Peyer's patch (tissue), 4 donors: ENCODE measurements around the gene TRPM6.

Experiments used
- POLR2A ChIP-seq, 2 donors: fragments of 450-650 bp; IDR thresholded peaks; one replicate each; pipeline ENCODE4 v1.5.1; 2017; ENCODE audit warnings: antibody characterized with exemption in 2 of 2, mild to moderate bottlenecking in 2 of 2, moderate library complexity in 2 of 2
- TF ChIP-seq, protein P1 (sequence below), 6 experiments: fragments of 450-650 bp in 4 of 6; fragments of 200-600 bp in 2 of 6; sonication (generic) in 1 of 6; IDR thresholded peaks; one replicate each; pipeline ENCODE4 v1.5.1; 2017 to 2019; ENCODE audit warnings: antibody characterized with exemption in 6 of 6, mild to moderate bottlenecking in 3 of 6, moderate library complexity in 1 of 6

DNA sequence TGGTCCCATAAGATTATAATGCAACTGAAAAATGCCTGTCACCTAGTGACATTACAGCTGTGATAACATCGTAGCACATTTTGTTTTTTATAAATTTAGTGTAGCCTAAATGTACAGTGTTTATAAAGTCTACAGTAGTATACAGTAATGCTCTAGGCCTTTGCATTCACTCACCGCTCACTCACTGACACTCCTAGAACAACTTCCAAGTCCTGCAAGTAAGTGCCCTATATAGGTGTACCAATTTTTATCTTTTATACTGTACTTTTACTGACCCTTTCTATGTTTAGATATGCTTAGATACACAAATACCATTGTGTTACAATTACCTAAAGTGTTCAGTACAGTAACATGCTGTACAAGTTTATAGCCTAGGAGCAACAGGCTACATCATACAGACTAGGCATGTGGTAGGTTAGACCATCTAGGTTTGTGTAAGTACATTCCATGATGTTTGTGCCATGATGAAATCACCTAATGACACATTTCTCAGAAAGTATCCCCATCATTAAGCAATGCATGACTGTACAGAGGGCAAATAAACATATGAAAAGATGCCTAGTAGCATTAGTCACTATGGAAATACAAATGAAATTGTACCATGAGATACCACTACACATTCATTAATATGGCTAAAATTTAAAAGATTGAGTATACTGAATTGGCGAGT, 127.6 kb downstream of the TRPM6 start:
- TF ChIP-seq, protein P1, sequence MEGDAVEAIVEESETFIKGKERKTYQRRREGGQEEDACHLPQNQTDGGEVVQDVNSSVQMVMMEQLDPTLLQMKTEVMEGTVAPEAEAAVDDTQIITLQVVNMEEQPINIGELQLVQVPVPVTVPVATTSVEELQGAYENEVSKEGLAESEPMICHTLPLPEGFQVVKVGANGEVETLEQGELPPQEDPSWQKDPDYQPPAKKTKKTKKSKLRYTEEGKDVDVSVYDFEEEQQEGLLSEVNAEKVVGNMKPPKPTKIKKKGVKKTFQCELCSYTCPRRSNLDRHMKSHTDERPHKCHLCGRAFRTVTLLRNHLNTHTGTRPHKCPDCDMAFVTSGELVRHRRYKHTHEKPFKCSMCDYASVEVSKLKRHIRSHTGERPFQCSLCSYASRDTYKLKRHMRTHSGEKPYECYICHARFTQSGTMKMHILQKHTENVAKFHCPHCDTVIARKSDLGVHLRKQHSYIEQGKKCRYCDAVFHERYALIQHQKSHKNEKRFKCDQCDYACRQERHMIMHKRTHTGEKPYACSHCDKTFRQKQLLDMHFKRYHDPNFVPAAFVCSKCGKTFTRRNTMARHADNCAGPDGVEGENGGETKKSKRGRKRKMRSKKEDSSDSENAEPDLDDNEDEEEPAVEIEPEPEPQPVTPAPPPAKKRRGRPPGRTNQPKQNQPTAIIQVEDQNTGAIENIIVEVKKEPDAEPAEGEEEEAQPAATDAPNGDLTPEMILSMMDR (IDR thresholded peaks at IDR 0.05) = no peak
- TF ChIP-seq POLR2A (IDR thresholded peaks at IDR 0.05) = no peak
